ENCODE results near the gene PZP.
"Not testable (repeated sequence)": the region's sequence is repeated elsewhere in the genome, so short reads cannot be mapped to it uniquely, and the experiment has no call there.

Gene PZP

DNA sequence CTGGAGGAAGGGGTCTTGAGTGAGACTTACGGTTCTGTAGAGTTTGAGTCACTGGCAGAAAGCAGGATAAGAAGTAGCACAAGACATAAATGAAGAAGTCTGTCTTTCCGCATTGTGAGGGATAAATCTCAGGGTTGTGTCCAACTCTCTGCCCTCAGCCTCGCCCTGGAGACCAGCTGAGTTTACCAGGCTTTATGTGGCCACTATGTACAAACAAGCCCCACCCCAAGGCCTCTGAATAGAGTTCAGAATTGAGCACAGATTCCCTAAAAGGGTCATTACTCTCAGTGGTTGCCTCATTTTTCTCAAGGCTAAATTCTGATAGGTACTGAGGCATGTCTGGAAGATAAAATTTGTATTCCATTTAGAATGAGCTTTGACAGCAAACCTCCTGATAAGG lies at the start of gene PZP:
Gene PZP, minus strand, starts transcription at position 167 of the 400 bp plus-strand sequence. Its CDS starts 54 bp downstream, at position 113.
- DNase-seq (ENCODE audit: low spot score) = no peak

DNA sequence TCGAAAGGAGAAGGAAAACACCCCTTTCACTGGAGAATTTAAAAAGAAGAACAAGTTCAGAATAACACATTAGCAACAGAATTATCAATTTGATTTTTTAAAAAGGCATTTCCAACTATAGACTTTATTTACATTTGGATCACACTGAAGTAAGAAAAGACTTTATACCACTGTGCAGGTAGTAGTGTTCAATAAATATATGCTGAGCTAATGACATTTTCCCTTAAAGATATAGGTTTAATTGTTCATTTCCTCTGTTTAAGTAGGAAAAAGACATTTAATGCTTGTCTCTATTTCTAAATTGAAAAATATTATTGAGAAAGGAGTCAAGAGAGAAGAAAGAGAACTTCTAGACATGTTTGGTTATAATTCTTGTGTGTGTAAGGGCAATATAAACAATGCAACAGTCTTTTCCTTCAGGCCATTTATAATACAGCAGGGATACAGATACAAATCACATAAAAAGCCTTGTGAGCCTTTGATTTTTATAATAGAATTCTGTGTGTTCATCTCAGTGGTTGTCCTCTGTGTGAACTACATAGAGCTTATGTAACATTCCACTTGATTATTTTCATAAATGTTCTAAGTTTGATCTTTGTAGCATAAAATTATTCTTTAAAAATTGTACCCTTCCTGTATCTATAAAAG lies 48.7 kb upstream of the PZP start:
- no peak for DNase-seq (ENCODE audit: low spot score)

DNA sequence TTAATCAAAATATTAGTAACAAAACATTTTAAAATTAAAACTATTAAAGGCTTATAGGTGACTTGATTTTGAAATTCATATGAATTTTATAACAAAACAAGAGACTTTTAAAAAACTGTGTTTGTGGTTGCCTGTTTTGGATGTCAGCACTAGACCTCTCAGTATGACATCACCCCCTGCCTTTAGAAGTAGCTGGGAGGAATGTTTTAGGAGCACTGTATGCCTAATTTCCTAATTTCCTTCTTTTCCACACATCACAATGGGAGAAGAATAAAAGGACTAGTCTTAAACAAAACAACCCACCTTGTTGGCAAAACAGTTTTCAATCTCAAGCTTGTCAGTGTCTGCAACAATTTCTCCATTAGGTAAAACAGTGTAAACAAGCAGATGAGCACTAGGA lies 48.1 kb upstream of the PZP start:
- DNase-seq (ENCODE audit: low spot score) = no peak

DNA sequence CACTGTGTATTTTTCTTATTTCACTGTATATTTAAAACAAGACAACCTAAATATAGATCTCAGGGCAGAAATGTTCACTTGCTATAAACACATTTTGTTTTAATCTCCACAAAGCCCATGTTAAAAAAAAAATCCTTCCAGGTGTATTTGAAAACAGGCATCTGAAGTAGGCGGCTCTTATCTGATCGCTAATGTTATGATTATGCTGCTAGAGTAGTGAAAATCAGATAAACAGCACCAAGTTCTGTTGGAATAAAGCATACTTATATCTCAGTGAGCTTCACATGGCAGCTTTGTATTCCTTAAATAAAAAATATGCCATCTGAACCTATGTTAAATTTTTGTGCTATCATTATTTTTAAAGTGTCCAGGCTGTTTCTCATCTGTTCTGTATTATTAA lies 47.6 kb upstream of the PZP start:
- DNase-seq (ENCODE audit: low spot score) = no peak

DNA sequence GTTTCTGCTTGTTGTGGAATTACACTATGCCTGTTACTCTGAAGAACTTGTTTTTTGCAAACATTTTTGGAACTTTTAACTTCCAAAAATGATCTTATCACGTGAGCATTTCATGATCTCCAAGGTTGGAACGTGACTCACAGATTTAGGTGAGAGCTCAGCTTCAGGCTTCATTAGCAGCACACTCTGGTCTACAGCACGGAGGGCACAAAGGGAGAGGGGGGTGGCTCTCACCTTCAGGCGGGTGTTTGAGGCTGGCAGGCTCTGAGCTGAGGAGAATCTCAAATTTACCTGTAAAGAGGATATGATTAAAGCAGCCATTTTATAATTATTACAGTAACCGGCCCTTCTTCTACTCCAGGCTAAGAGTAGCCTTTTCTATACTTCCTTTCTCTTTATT lies 45.3 kb upstream of the PZP start:
- no peak for DNase-seq (ENCODE audit: low spot score)

DNA sequence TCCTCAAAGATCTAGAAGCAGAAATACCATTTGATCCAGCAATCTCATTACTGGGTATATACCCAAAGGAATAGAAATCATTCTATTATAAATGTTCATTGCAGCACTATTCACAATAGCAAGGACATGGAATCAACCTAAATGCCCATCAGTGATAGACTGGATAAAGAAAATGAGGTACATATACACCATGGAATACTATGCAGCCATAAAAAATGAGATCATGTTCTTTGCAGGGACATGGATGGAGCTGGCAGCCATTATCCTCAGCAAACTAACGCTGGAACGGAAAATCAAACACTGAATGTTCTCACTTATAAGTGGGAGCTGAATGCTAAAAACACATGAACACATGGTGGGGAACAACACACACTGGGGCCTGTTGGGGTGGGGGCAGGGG lies 44.6 kb upstream of the PZP start:
- not testable (repeated sequence) for DNase-seq (ENCODE audit: low spot score)

DNA sequence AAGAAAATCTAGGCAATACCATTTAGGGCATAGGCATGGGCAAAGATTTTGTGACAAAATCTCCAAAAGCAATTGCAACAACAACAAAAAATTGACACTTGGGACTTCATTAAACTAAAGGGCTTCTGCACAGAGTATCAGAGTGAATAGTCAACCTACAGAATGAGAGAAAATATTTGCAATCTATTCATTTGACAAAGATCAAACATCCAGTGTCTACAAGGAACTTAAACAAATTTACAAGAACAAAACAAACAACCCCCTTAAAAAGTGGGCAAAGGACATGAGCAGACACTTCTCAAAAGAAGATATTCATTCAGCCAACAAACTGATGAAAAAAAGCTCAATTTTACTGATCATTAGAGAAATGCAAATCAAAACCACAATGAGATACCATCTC lies 44.1 kb upstream of the PZP start:
- DNase-seq (ENCODE audit: low spot score) = no peak

DNA sequence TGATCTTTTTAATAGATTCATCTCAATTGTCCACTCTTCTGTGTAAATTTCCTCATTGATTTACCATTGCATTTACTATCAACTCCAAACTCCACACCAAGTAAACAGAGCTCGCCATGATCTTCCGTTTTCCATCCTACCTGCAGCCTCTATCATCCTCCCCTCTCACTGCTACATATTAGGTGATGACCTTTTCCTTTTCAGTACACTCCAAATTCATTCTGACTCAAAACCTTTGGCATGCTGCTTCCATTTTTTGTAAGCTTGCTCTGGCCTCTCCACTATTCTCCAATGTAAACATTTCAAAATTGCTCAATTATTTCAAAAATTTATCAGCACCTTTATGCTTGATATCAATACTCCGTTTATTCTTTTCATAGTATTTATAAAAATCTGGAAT lies 40.2 kb upstream of the PZP start:
- no peak for DNase-seq (ENCODE audit: low spot score)

DNA sequence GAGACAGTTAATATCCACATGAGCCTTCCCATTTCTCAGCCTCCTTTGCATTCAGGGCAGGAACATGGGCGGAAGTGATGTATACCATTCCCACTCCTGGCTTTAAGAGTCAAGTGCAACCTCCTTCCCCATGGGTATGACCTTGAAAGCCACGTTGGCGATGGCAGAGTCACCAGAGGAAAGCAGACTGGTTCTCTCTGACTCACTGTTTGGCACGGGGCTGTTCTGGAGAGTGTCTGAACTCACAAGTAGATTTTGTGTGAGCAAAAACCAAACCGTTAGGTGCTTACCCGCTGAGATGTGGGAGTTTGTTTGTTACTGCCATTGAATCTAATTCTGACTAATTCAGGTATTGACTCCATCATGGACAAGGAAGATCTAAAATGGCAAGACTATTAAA lies 36.7 kb upstream of the PZP start:
- no peak for DNase-seq (ENCODE audit: low spot score)

DNA sequence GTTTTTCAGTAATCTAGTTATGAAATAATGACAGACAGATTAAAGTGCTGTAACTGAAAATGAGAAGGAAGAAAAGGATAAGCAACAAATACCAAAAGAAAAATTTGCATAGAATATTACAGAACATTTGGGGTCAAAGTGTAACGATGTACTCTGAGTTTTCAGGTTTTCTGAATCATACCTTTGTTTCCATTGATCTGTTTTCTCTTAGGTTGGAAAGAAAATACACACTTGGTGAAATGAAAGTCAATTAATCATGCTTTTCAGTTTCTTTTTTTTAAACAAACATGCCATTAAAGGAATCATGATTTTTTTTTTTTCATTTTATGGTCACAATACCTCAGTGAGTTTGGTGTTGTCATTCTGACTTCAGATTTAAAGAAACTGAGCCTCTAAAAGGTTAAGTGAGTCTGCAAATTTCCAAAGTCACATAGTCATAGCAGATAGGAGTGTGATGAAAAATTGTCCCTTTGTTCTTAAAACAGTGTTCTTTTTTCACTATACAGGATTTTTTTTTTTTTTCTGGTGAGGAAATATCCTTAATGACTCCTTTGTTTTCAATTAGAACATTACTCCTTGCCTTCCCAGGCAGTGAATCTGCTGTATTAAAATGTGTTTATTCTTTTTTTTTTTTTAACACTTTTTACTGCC lies 35.9 kb upstream of the PZP start:
- no peak for DNase-seq (ENCODE audit: low spot score)

DNA sequence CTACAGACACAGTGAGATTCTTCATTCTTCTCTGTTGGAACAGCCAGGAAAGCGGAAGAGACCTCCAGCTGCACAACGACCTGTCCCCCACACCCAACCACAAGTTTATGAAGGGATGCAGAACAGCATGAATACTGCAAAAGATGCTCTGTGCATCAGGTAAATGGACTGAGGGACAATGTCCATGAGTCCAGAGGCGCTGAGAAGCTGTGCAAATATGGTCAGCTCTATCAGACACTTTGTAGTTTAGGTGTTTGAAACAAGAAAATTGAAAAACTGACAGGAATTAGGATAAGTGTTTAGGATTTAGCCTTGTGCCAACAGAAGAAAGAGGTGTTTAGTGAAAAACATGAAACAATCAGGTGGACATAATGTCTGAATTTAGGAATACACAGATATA lies 33.1 kb upstream of the PZP start:
- no peak for DNase-seq (ENCODE audit: low spot score)

DNA sequence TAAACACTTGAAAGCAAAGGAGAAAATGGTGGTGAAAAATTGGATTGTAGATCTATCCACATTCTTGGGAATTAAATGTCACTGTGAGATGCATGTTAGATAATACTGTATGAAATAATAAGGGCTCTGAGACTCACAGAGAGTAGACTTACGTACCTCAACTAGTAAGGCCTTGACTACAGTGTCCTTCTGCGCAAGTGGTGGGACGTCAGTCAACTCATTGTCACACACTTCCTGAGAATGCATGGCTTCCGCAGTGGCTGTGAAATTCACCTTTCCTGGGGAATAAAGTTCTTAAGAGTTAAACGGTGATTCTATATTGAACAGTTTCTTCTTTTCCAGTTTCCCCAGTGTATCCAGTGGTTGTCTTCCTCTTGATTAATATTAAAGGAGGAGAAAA lies 32.6 kb upstream of the PZP start:
- no peak for DNase-seq (ENCODE audit: low spot score)

DNA sequence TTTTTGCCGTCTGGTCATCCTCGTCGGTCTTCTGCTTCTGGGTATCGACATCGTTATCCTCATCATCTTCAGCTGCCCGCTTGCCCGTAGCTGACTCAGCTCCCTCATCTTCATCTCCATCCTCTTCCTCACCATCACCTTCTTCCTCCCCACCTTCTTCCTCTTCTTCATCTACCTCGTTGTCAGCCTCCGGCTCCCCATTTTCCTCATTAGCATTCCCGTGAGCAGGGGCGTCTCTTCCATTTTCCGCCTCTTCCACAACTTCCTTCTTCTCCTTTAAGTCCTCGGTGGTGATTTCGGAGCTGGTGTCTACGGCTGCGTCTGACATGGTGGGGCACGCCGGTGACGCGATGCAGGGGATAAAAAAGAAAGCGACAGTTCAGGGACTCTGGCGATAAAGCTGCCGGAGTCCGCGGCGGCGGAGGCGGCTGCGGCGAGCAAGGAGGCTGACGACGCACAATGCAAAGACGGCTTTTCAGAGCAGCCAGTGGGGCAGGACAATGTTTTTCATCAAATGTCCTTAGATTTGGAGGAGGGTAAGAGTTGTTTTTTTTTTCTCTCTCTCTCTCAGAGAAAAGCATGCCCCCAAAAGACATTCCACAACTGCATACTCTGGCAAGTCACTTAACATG lies 31.9 kb upstream of the PZP start:
- DNase-seq (ENCODE audit: low spot score) = peak; percentile 30

DNA sequence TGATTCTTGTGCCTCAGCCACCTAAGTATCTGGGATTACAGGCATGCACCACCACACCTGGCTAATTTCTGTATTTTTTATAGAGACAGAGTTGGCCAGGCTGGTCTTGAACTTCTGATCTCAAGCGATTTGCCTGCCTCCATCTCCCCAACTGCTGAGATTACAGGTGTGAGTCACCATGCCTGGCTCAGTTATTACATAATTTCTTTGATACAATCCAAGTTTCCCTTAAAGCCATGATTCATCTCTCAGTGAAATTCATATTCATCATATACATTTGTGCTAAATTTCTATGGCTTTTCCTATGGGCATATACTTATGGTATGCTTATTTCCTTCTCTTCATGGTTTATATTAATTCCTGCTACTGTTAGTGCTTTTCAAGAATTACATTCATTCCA lies 29.1 kb upstream of the PZP start:
- DNase-seq (ENCODE audit: low spot score) = no peak

DNA sequence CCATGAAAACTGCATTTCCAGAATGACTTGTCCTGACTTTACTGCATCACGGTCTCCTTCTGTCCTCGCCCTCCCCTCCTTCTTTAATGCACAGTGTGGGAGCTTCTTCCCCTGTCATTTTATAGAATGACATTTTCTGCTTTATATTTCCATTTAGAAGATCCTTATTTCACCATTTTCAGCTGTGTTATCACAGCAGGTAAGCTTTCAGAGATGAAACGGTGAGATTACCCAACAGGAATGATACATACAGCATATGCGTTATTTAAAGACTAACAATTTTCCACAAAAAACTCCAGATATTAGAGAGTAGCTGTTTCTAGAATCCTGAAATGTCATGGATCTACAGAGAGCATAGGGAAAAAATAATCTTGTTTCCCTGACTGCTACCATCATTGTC lies 27.3 kb upstream of the PZP start:
- DNase-seq (ENCODE audit: low spot score) = no peak

DNA sequence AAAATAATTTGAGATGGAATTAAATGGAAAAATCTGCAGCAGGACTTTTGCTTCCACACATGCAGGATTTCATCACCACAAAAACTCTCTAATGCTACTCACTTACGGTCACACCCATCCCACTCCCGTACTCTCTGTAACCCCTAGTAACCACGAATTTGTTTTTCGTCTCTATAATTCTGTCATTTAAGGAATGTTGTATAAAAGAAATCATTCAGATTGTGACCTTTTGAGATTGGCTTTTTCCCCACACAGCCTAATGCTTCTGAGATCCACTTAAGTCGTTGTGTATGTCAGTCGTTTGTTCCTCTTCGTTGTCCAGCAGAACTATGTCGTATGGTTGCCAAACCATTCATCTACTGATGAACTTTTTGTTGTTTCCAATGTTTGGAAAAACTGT lies 19.8 kb upstream of the PZP start:
- no peak for DNase-seq (ENCODE audit: low spot score)

DNA sequence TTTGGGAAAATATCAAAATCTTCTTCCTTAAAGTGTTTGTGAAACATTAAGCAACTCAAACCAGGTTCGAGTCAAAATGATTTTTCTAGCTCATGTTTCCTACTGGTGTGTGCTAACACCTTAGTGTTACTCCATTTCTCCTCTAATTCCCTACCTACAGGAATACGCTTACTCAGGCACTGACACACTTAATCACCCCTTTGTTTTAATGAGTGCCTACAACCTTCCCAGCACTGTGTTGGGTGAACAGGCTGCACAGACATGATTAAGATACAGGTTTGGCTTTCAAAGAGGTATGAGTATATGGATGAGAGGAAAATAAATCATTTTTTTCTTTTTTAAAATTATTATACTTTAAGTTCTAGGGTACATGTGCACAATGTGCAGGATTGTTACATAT lies 15.6 kb upstream of the PZP start:
- DNase-seq (ENCODE audit: low spot score) = no peak

DNA sequence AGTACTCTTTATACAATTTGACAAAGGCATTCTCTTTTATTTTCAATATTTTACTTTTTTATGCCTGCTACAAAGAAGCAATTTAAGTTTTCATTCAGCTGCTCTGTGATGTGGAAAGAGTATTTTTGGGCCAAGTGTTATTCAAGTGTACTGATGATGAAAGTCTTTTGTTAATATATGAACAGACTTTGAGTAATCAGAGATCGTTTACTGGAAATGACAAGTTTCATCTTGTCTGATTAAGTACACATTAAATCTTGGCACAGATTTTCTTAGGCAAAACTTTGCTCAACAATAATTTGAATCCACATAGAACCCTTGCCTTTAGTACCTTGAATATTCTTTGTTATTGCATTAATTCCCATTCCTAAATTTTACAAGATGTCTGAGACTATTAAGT lies 13.3 kb upstream of the PZP start:
- no peak for DNase-seq (ENCODE audit: low spot score)

DNA sequence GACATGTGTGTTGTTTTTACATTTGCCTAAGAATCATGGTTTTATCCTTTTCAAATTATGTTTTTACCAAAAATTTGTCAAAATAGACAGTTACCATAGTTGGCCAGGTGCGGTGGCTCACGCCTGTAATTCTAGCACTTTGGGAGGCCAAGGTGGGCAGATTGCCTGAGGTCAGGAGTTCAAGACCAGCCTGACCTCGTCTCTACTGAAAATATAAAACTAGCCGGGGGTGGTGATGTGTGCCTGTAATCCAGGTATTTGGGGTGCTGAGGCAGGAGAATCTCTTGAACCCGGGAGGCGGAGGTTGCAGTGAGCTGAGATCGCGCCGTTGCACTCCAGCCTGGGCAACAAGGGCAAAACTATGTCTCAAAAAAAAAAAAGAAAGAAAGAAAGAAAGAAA lies 12.8 kb upstream of the PZP start:
- DNase-seq (ENCODE audit: low spot score) = not testable (repeated sequence)

DNA sequence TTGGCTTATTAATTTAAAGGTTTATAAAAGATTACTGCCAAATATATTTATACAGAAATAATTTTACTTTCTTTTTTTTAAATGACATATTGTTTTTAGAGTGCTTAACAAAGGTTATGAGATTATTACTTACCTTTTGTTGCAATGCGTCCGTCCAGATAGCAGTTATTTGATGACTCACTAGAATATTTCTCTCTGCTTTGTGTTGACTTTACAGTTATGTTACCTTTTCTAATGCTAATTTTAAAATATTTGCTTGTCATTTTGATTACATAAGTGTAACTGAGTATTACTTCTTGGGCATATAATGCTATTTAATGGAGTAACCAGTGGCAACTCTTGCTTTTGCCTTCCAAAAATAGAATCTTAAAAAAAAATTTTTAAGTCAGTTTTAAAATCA lies 6.3 kb upstream of the PZP start:
- no peak for DNase-seq (ENCODE audit: low spot score)

DNA sequence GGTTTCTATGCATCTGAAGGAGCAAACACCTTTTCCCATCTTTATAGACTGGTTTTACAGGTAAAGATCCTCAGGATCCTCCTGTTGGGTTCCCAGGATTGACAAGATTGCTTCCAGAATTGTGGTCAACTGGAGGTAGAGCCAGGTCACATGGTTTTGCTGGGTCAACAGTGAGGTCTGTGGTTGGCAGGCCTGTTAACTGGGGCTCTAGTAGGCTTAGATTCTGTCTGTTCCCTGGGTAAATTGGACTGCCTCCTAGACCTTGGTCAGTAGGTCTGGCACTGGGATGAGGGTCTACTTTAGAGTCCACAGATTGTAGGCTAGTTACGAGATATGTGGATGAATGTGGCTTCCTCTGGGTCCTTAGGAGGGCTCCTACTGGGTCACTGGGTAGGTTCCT lies 3.5 kb upstream of the PZP start:
- no peak for DNase-seq (ENCODE audit: low spot score)

DNA sequence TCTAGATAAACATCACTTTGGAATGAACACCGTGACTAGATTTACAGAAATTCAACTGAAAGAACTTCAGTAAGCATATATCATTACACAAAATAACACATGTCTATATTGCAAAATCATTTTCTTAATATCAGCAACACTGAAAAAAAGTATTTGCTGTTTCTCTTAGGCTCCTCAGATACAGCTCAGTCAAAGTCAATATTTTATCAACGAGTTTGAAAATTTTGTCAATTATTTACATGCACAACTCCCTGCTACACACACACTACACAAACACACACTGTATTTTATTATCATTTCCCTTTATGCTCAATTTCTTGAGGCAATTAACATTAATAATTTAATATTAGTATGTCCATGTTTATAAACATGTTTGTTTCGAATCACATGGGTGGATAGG lies 3.8 kb downstream of the PZP start:
- no peak for DNase-seq (ENCODE audit: low spot score)

DNA sequence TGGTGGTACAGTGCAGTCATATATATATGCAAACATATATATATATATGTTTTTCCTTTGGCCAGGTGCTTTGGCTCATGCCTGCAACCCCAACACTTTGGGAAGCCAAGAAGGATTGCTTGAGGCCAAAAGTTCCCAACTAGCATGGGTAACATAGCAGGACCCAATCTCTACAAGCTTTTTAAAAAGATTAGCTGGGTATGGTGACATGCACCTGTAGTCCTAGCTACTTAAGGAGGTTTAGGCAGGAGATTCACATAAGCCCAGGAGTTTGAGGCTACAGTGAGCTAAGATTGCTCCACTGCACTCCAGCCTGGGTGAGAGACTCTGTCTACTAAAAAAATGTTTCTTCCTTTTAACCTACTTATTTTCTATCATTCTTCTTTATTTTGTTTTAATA lies 10.2 kb downstream of the PZP start:
- no peak for DNase-seq (ENCODE audit: low spot score)

DNA sequence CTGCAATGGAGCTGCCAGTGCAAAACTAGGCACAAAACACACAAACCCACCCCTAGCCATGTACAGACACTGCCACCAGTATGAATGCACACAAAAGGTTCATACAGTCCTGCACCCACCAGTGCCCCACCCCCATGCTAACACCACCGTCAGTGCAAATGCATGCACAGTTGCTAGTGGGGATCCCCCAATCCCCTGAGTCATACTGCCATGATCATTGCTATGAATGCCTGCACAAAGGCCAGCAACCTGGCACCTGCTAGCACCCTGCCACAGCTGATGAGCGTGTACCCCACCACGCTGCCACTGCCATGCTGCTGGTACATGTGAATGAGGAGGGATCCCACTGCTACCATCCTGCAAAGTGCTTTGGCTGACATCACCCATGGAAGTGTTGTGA lies 23.9 kb downstream of the PZP start:
- DNase-seq (ENCODE audit: low spot score) = no peak
